RCC 7860 (cell line): ENCODE results near the gene NRIP1.
"Not testable (repeated sequence)": the region's sequence is repeated elsewhere in the genome, so short reads cannot be mapped to it uniquely, and the experiment has no call there.

Experiments used
- DNase-seq: peaks from one replicate; pipeline ENCODE4 v3.0.0-alpha.2; 2015; ENCODE audit warnings: low spot score
- FAIRE-seq: peaks from 2 replicates; lab custom pipeline; 2012; peaks lifted over from hg19 to GRCh38; lab: Jason Lieb, UNC

NRIP1 gene

GRCh38 chr21:15045017-15045416 is 19.8 kb downstream of the NRIP1 start:
- DNase-seq, result no peak
- FAIRE-seq, result no peak

GRCh38 chr21:15042531-15042930 is 22.3 kb downstream of the NRIP1 start:
- no peak for DNase-seq
- no peak for FAIRE-seq

- DNase-seq, result no peak
- FAIRE-seq, result no peak
Measured at GRCh38 chr21:15039607-15040299, 25.0 kb downstream of the NRIP1 start.

GRCh38 chr21:15037900-15038293 is 26.9 kb downstream of the NRIP1 start:
- DNase-seq (no peak), FAIRE-seq (peak; percentile 25)

GRCh38 chr21:15037095-15037899 is 27.5 kb downstream of the NRIP1 start:
- DNase-seq (no peak), FAIRE-seq (no peak)

- no peak for DNase-seq
- no peak for FAIRE-seq
Measured at GRCh38 chr21:15036189-15036588, 28.6 kb downstream of the NRIP1 start.

GRCh38 chr21:15034126-15034853 is 30.5 kb downstream of the NRIP1 start:
- DNase-seq, result no peak
- peak; percentile 65 for FAIRE-seq

- no peak for FAIRE-seq
- DNase-seq, result no peak
Measured at GRCh38 chr21:15031790-15032357, 32.9 kb downstream of the NRIP1 start.

- DNase-seq, FAIRE-seq: not testable (repeated sequence)
Measured at GRCh38 chr21:15031362-15031761, 33.4 kb downstream of the NRIP1 start.

- not testable (repeated sequence) for FAIRE-seq
- peak; percentile 16 for DNase-seq
Measured at GRCh38 chr21:15030861-15031260, 33.9 kb downstream of the NRIP1 start.

GRCh38 chr21:15029077-15029476 is 35.7 kb downstream of the NRIP1 start:
- DNase-seq (peak; percentile 48), FAIRE-seq (peak; percentile 24)

GRCh38 chr21:15028186-15028585 is 36.6 kb downstream of the NRIP1 start:
- FAIRE-seq (no peak), DNase-seq (no peak)

GRCh38 chr21:15027056-15027455 is 37.7 kb downstream of the NRIP1 start:
- DNase-seq, result no peak
- FAIRE-seq, result peak; percentile 14

- no peak for DNase-seq
- FAIRE-seq, result no peak
Measured at GRCh38 chr21:15026370-15026769, 38.4 kb downstream of the NRIP1 start.

- FAIRE-seq (no peak), DNase-seq (no peak)
Measured at GRCh38 chr21:15023776-15024175, 41.0 kb downstream of the NRIP1 start.

GRCh38 chr21:15022608-15023261 is 42.1 kb downstream of the NRIP1 start:
- DNase-seq (no peak), FAIRE-seq (no peak)

- peak; percentile 38 for FAIRE-seq
- no peak for DNase-seq
Measured at GRCh38 chr21:15020797-15021196, 44.0 kb downstream of the NRIP1 start.

GRCh38 chr21:15018382-15018781 is 46.4 kb downstream of the NRIP1 start:
- no peak for FAIRE-seq
- DNase-seq, result no peak

- FAIRE-seq (peak; percentile 87), DNase-seq (peak; percentile 76)
Measured at GRCh38 chr21:15015622-15016471, 49.0 kb downstream of the NRIP1 start.

GRCh38 chr21:15014221-15014620 is 50.6 kb downstream of the NRIP1 start:
- DNase-seq, result no peak
- FAIRE-seq, result no peak
